GM12865 (cell line): ENCODE measurements around the gene IL32.
A peak's percentile ranks its signal among the peaks of the same experiment; 100 is the strongest.

Experiments
- DNase-seq: peaks from one replicate; pipeline ENCODE4 v3.0.0; 2010; ENCODE audit warnings: low read depth
- H3K4me3 ChIP-seq: 2 replicates; pipeline ENCODE4 v1.5.1; 2011; ENCODE audit warnings: mild to moderate bottlenecking, low read depth, low read length, control low read depth
- TF ChIP-seq, protein P1 (sequence below): IDR thresholded peaks from 2 replicates; pipeline ENCODE4 v1.5.1; 2011; ENCODE audit warnings: low read length, control low read depth, low read depth, inconsistent platforms; ENCODE audit not compliant: insufficient read depth; ENCODE audit errors: missing control alignments

The IL32 gene, protein sequence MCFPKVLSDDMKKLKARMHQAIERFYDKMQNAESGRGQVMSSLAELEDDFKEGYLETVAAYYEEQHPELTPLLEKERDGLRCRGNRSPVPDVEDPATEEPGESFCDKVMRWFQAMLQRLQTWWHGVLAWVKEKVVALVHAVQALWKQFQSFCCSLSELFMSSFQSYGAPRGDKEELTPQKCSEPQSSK

GRCh38 chr16:3065069-3065741 lies at the start of gene IL32:
Gene IL32 (plus strand): TSS chr16:3065640. CDS start chr16:3065812, 172 bp downstream.
- peak within 1 kb of the TSS; percentile 58 for H3K4me3 ChIP-seq
- TF ChIP-seq, protein P1, sequence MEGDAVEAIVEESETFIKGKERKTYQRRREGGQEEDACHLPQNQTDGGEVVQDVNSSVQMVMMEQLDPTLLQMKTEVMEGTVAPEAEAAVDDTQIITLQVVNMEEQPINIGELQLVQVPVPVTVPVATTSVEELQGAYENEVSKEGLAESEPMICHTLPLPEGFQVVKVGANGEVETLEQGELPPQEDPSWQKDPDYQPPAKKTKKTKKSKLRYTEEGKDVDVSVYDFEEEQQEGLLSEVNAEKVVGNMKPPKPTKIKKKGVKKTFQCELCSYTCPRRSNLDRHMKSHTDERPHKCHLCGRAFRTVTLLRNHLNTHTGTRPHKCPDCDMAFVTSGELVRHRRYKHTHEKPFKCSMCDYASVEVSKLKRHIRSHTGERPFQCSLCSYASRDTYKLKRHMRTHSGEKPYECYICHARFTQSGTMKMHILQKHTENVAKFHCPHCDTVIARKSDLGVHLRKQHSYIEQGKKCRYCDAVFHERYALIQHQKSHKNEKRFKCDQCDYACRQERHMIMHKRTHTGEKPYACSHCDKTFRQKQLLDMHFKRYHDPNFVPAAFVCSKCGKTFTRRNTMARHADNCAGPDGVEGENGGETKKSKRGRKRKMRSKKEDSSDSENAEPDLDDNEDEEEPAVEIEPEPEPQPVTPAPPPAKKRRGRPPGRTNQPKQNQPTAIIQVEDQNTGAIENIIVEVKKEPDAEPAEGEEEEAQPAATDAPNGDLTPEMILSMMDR, result no peak

DNA sequence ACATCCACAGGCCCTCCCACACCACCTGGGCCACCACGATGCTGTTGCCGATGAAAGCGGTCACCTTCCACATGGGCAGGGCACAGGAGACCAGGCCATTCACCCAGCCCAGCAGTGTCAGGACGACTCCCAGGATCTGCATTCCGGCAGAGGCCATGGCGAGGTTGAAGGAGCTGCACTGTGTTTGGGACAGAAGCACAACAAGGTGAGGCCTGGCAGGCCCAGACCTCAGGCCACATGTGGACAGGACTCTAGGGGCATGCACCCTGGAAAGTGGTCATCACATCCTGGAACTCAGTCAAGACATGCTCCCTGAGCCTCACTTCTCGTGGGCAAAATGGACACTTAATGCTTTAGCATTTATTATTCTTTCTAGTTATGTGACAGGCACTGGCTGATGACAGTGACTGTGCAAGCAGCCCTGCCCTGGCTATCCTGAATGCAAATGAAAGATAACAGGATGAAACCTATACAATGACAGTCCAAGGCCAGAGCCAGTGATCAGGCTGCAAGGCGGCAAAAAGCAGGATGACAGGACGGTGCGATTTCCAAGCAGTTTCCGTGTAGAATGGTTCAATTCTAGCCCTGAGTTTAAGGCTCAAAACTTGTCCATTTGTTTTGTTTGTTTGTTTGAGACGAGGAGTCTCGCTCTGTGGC lies 49.4 kb upstream of the IL32 start:
- TF ChIP-seq, protein P1, result no peak
- no peak overlapping the region for H3K4me3 ChIP-seq
- DNase-seq, result no peak

More at GRCh38 chr16:3065069-3065741, at the start of gene IL32:
- peak; percentile 65 for DNase-seq

- TF ChIP-seq, protein P1, result no peak
- DNase-seq, result no peak
- no peak overlapping the region for H3K4me3 ChIP-seq
Observed at GRCh38 chr16:3017344-3017743, 48.1 kb upstream of the IL32 start.

- no peak within 1 kb of the TSS for H3K4me3 ChIP-seq
- TF ChIP-seq, protein P1, result peak; percentile 15
Observed at GRCh38 chr16:3017794-3018506, 47.5 kb upstream of the IL32 start, which contains the start of gene CLDN6. Gene CLDN6 (minus strand): TSS chr16:3018183. CDS start chr16:3016021, 2,162 bp downstream.

GRCh38 chr16:3019594-3020246 lies 45.7 kb upstream of the IL32 start:
- peak overlapping the region; percentile 41 for H3K4me3 ChIP-seq
- no peak for DNase-seq
- TF ChIP-seq, protein P1, result no peak

More at GRCh38 chr16:3017794-3018506, 47.5 kb upstream of the IL32 start, which contains the start of gene CLDN6:
- DNase-seq, result no peak

GRCh38 chr16:3020247-3020603 lies 45.2 kb upstream of the IL32 start, which contains the start of gene TNFRSF12A:
Gene TNFRSF12A (plus strand): TSS chr16:3020368. CDS start chr16:3020398, 30 bp downstream.
- TF ChIP-seq, protein P1, result no peak
- H3K4me3 ChIP-seq, result peak within 1 kb of the TSS; percentile 60
- peak; percentile 81 for DNase-seq
